GM13977 (cell line): Measurements from ENCODE around the gene FRMD4B.

ENCODE experiments used
- DNase-seq: peaks from one replicate; pipeline ENCODE4 v3.0.0; 2012; ENCODE audit warnings: low spot score
- CTCF ChIP-seq: IDR thresholded peaks from 2 replicates; pipeline ENCODE4 v1.5.1; 2012; ENCODE audit warnings: mild to moderate bottlenecking, control low read depth; ENCODE audit not compliant: insufficient read depth; ENCODE audit errors: extremely low read depth, missing control alignments
- in situ Hi-C: fragments of 300-500 bp; cut with MboI; formaldehyde crosslinking; loops from one replicate; pipeline ENCODE4 v1.12.0; 2022; ENCODE audit warnings: low sequenced_read_pairs, low pct_unique_long_range_greater_than_20kb, mixed read lengths, inconsistent platforms; ENCODE audit not compliant: unreplicated experiment

Gene FRMD4B

GRCh38 chr3:69255928-69256327 is 130.0 kb downstream of the FRMD4B start:
- TF ChIP-seq CTCF: no peak
- DNase-seq: no peak
- in situ Hi-C loops: no loop called here

- TF ChIP-seq CTCF: no peak
- in situ Hi-C loops: no loop called here
- no peak for DNase-seq
Measured at GRCh38 chr3:69254351-69254750, 131.5 kb downstream of the FRMD4B start.

- no peak for DNase-seq
- in situ Hi-C loops: no loop called here
- TF ChIP-seq CTCF: no peak
Measured at GRCh38 chr3:69252631-69253030, 133.3 kb downstream of the FRMD4B start.

- TF ChIP-seq CTCF: no peak
- DNase-seq: no peak
- in situ Hi-C loops: no loop called here
Measured at GRCh38 chr3:69252141-69252540, 133.7 kb downstream of the FRMD4B start.

- TF ChIP-seq CTCF: no peak
- in situ Hi-C loops: no loop called here
- DNase-seq: no peak
Measured at GRCh38 chr3:69251078-69251805, 134.6 kb downstream of the FRMD4B start.

GRCh38 chr3:69250014-69250413 is 135.9 kb downstream of the FRMD4B start:
- TF ChIP-seq CTCF: no peak
- no peak for DNase-seq

More at GRCh38 chr3:69250014-69250413, 135.9 kb downstream of the FRMD4B start:
- in situ Hi-C loops: no loop called here
